Neural crest cell (in vitro differentiated cells): ENCODE results near the gene LAMC1. TPM values are rescaled to one million over a fixed set of nuclear protein-coding genes. Genes with fewer than 3 reads are reported as not detected.

Source experiments
- DNase-seq: peaks from one replicate; pipeline ENCODE4 v3.0.0; 2021; ENCODE audit warnings: low read depth, mixed read lengths, low spot score
- H3K27ac Mint-ChIP-seq: one replicate; pipeline ENCODE4 v1.8.0; 2021; ENCODE audit warnings: mild to moderate bottlenecking, mixed read lengths; ENCODE audit not compliant: unreplicated experiment
- H3K27me3 Mint-ChIP-seq: 2 replicates; pipeline ENCODE4 v1.8.0; 2021; ENCODE audit warnings: low read depth, mild to moderate bottlenecking, mixed read lengths
- H3K36me3 Mint-ChIP-seq: 2 replicates; pipeline ENCODE4 v1.8.0; 2021; ENCODE audit warnings: low read depth, mild to moderate bottlenecking, mixed read lengths
- H3K4me1 Mint-ChIP-seq: 2 replicates; pipeline ENCODE4 v1.8.0; 2021; ENCODE audit warnings: mixed read lengths
- H3K4me3 Mint-ChIP-seq: one replicate; pipeline ENCODE4 v1.8.0; 2021; ENCODE audit warnings: mild to moderate bottlenecking, mixed read lengths
- H3K9me3 Mint-ChIP-seq: 2 replicates; pipeline ENCODE4 v1.8.0; 2021; ENCODE audit warnings: mixed read lengths
- total RNA-seq: library from RNA; stranded (reverse); gene quantifications from 2 replicates; pipeline ENCODE4 v1.2.1, GENCODE V29; 2021
- TF ChIP-seq, protein P1 (sequence below): fragments of 200-600 bp; sonication (generic); conservative IDR thresholded peaks from 2 replicates; pipeline ENCODE4 v1.5.0; 2021; ENCODE audit warnings: antibody characterized with exemption, mild to moderate bottlenecking

Gene LAMC1
- total RNA-seq, 1 donor from 2014 or later, result 82.0 TPM

- Mint-ChIP-seq H3K4me3 (no peak overlapping the region), H3K9me3 (no peaks in the 10 kb centered on the region), H3K27me3 (no peaks in the 10 kb centered on the region), H3K36me3 (no peaks in the 10 kb centered on the region), H3K4me1 (peaks cover 30% of the 10 kb centered on the region), H3K27ac (no peak overlapping the region)
- TF ChIP-seq, protein P1, sequence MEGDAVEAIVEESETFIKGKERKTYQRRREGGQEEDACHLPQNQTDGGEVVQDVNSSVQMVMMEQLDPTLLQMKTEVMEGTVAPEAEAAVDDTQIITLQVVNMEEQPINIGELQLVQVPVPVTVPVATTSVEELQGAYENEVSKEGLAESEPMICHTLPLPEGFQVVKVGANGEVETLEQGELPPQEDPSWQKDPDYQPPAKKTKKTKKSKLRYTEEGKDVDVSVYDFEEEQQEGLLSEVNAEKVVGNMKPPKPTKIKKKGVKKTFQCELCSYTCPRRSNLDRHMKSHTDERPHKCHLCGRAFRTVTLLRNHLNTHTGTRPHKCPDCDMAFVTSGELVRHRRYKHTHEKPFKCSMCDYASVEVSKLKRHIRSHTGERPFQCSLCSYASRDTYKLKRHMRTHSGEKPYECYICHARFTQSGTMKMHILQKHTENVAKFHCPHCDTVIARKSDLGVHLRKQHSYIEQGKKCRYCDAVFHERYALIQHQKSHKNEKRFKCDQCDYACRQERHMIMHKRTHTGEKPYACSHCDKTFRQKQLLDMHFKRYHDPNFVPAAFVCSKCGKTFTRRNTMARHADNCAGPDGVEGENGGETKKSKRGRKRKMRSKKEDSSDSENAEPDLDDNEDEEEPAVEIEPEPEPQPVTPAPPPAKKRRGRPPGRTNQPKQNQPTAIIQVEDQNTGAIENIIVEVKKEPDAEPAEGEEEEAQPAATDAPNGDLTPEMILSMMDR, result no peak
- DNase-seq, result no peak
Measured at GRCh38 chr1:183096351-183096750, 73.1 kb downstream of the LAMC1 start.

DNA sequence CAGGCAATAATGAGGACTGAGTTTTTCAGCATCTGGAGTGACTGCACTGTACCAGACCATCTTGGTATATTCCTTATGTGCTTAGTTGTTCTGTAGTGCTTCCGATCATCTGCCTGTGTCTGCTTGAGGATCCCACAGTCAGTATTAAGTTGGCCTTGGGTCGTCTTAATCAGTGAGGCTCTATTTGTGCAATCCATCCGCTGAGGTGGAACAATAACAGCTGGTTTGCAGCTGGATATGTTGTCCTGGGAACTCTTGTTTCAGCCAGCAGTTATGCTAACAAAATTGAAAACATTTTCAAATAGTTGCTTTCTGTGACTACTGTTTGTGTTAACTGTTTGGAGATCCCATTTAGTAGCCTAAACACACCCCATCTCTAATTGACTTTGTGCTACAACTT is 73.7 kb downstream of the LAMC1 start:
- TF ChIP-seq, protein P1, result no peak
- no peaks in the 10 kb centered on the region for H3K27me3 Mint-ChIP-seq

DNA sequence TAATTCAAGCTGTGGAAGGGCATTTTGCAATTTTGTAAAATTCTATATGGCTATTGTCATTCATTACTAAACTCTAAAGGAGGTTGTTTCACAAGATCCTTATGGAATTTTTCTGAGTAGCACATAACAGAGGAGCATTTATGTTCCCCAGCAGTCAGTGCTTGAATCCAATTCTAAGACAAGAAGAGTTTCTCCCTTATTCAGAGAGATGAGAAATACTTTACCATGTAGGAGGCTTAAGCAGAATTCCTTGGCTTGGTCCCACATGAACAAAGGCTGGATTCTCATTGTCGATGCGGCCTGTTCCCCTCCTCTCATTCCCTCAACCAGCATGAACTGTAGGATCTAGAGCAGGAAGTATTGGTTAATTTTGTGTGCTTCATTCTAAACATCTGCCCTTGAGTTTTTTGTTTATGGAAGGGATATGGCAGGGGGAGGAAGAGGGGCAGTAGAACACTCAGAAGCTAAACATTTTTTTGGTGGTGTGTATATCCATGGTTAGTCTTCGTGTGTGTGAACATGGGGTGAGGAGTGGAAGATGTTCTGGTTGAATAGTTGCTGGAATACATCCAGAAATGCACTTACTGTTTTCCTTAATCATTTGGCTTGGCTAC is 74.3 kb downstream of the LAMC1 start:
- Mint-ChIP-seq H3K36me3 (no peaks in the 10 kb centered on the region), H3K4me3 (no peak overlapping the region), H3K27ac (no peak overlapping the region), H3K27me3 (no peaks in the 10 kb centered on the region), H3K9me3 (no peaks in the 10 kb centered on the region), H3K4me1 (peaks cover 30% of the 10 kb centered on the region)
- TF ChIP-seq, protein P1, result no peak
- no peak for DNase-seq

More for the DNA sequence above, 73.7 kb downstream of the LAMC1 start:
- Mint-ChIP-seq H3K36me3 (no peaks in the 10 kb centered on the region), H3K4me1 (peaks cover 30% of the 10 kb centered on the region), H3K4me3 (no peak overlapping the region), H3K27ac (no peak overlapping the region), H3K9me3 (no peaks in the 10 kb centered on the region)
- no peak for DNase-seq

DNA sequence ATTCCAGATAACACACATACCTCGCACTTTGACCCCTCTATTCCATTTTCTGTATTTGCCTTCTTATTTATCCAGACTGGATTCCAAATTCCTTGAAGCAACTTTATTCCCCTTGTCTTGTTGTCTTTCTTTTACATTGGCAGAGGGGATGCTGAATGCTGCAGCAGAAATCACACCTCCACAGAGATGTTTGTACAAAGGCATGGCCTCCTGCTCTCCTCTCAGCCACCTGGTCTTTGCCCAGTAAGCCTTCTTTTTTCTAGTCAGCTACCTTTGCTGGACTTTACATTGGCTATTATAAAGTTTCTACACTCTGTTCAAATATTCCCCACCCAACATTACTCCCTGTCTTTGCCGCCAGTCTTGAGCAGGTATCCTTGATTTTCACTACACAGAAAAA is 75.1 kb downstream of the LAMC1 start:
- no peaks in the 10 kb centered on the region for H3K27me3 Mint-ChIP-seq
- H3K4me1 Mint-ChIP-seq, result peaks cover 25% of the 10 kb centered on the region
- no peaks in the 10 kb centered on the region for H3K9me3 Mint-ChIP-seq
- no peaks in the 10 kb centered on the region for H3K36me3 Mint-ChIP-seq
- H3K4me3 Mint-ChIP-seq, result no peak overlapping the region
- TF ChIP-seq, protein P1, result no peak
- no peak overlapping the region for H3K27ac Mint-ChIP-seq
- DNase-seq, result no peak

DNA sequence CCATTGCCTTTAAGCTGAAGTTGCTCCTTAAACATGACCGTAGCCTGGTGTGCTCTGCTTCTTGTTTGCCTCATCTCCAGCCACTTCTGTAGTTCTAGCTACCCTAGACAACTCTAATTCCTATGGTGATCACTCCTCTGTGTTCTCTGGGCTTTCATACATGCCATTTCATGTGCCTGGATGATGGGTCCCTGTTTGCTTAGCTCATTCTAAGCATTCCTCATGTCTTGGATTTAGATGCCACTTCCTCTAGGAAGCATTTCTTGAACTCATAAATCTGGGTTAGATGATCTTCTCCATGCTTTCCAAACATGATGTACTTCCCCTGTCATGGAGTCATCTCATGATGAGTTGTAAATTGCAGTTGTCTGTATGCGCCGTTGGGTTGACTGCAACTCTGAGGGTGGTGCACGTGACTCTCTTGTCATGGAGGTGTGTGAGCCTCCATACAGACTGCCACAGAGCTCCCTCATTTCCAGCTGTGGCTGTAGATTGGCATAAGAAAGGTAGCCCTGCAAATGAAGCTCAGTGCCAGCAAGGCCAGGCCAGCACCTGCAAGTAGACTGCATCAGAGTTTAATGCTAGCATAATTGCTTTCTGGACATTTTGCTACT is 77.2 kb downstream of the LAMC1 start:
- Mint-ChIP-seq H3K27me3 (no peaks in the 10 kb centered on the region), H3K9me3 (no peaks in the 10 kb centered on the region), H3K27ac (no peak overlapping the region), H3K4me1 (peaks cover 19% of the 10 kb centered on the region), H3K4me3 (no peak overlapping the region), H3K36me3 (no peaks in the 10 kb centered on the region)
- TF ChIP-seq, protein P1, result no peak
- no peak for DNase-seq
